Esophagus muscularis mucosa (tissue), 4 donors: ENCODE data around the gene RCOR1.

Experiments used
- CTCF ChIP-seq, 3 experiments: fragments of 200-600 bp in 2 of 3; fragments of 450-650 bp in 1 of 3; sonication (generic) in 2 of 3; IDR thresholded peaks; one replicate each; pipeline ENCODE4 v1.5.1; 2017 to 2019; ENCODE audit warnings: antibody characterized with exemption in 3 of 3, mild to moderate bottlenecking in 2 of 3, moderate library complexity in 1 of 3
- EP300 ChIP-seq: sonication (generic); formaldehyde crosslinking; IDR thresholded peaks from one replicate; pipeline ENCODE4 v1.6.1; 2017; ENCODE audit warnings: antibody characterized with exemption
- POLR2A ChIP-seq: fragments of 450-650 bp; IDR thresholded peaks from one replicate; pipeline ENCODE4 v1.6.1; 2017; ENCODE audit warnings: antibody characterized with exemption, moderate library complexity, mild to moderate bottlenecking, low read depth

- TF ChIP-seq CTCF (IDR thresholded peaks at IDR 0.05) (no peak), POLR2A (no peak), EP300 (no peak)
Measured at GRCh38 chr14:102629011-102629444, 36.6 kb downstream of the RCOR1 start.
